Mesothelial cell of epicardium (in vitro differentiated cells): ENCODE measurements around the gene SVEP1. TPM values are rescaled to one million over a fixed set of nuclear protein-coding genes. Genes with fewer than 3 reads are reported as not detected.

Source experiments
- DNase-seq, 2 experiments: peaks; one replicate each; pipeline ENCODE4 v3.0.0; 2021; ENCODE audit warnings: low spot score in 2 of 2; ENCODE audit not compliant: unreplicated experiment in 2 of 2
- H3K27ac Mint-ChIP-seq: 2 replicates; pipeline ENCODE4 v1.8.0; 2021; ENCODE audit warnings: mixed read lengths
- H3K27me3 Mint-ChIP-seq: 2 replicates; pipeline ENCODE4 v1.8.0; 2021; ENCODE audit warnings: low read depth, mixed read lengths
- H3K36me3 Mint-ChIP-seq: 2 replicates; pipeline ENCODE4 v1.8.0; 2021; ENCODE audit warnings: mixed read lengths
- H3K4me1 Mint-ChIP-seq: 2 replicates; pipeline ENCODE4 v1.8.0; 2021; ENCODE audit warnings: mixed read lengths
- H3K4me3 Mint-ChIP-seq: 2 replicates; pipeline ENCODE4 v1.8.0; 2021; ENCODE audit warnings: mild to moderate bottlenecking, moderate library complexity, mixed read lengths
- H3K9me3 Mint-ChIP-seq: 2 replicates; pipeline ENCODE4 v1.8.0; 2021; ENCODE audit warnings: mixed read lengths
- total RNA-seq: library from RNA; stranded (reverse); gene quantifications from 3 replicates; pipeline ENCODE4 v1.2.1, GENCODE V29; 2021
- TF ChIP-seq, protein P1 (sequence below): fragments of 200-600 bp; sonication (generic); IDR thresholded peaks from one replicate; pipeline ENCODE4 v1.5.0; 2021; ENCODE audit warnings: antibody characterized with exemption; ENCODE audit not compliant: unreplicated experiment

SVEP1 gene
- total RNA-seq, 1 donor from 2014 or later, result 47.2 TPM

DNA sequence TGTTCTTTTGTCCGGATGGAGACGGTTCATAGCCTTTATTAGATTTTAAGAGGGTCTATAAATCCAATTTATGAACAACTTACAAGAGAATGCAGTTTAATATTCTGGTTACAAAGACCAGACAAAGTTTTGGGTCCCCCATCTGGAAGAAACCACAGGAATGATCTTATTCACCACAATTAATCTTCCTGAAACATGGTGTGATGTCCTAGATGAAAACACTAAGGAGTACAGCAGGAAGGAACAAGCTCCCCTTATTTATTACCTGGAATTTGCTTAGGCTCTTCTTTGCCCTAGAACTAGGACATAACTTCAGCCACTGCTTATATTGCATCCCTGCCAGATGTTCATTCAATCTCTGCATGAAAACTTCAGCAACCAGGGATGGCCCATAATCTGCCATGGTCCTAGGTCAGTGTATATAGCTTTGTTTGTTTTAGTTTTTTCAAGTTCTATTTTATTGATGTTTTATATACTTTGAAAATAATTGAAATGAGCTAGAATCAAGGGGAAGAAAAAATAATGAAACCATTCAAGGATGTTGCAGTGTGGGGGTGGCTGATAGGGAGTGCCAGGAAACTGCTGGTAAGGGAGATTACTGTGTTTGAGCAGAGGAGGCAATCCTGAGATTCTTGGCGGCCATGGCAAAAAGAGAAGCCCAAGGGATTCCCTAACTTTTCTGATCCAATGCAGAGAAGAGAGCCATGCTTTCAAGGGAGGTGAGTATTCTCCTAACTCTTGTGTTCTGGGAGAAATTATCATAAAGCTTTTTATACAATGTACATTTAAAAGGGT lies 258.7 kb downstream of the SVEP1 start:
- H3K9me3 Mint-ChIP-seq, result no peaks in the 10 kb centered on the region
- DNase-seq, result no peak
- TF ChIP-seq, protein P1, sequence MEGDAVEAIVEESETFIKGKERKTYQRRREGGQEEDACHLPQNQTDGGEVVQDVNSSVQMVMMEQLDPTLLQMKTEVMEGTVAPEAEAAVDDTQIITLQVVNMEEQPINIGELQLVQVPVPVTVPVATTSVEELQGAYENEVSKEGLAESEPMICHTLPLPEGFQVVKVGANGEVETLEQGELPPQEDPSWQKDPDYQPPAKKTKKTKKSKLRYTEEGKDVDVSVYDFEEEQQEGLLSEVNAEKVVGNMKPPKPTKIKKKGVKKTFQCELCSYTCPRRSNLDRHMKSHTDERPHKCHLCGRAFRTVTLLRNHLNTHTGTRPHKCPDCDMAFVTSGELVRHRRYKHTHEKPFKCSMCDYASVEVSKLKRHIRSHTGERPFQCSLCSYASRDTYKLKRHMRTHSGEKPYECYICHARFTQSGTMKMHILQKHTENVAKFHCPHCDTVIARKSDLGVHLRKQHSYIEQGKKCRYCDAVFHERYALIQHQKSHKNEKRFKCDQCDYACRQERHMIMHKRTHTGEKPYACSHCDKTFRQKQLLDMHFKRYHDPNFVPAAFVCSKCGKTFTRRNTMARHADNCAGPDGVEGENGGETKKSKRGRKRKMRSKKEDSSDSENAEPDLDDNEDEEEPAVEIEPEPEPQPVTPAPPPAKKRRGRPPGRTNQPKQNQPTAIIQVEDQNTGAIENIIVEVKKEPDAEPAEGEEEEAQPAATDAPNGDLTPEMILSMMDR, result no peak

DNA sequence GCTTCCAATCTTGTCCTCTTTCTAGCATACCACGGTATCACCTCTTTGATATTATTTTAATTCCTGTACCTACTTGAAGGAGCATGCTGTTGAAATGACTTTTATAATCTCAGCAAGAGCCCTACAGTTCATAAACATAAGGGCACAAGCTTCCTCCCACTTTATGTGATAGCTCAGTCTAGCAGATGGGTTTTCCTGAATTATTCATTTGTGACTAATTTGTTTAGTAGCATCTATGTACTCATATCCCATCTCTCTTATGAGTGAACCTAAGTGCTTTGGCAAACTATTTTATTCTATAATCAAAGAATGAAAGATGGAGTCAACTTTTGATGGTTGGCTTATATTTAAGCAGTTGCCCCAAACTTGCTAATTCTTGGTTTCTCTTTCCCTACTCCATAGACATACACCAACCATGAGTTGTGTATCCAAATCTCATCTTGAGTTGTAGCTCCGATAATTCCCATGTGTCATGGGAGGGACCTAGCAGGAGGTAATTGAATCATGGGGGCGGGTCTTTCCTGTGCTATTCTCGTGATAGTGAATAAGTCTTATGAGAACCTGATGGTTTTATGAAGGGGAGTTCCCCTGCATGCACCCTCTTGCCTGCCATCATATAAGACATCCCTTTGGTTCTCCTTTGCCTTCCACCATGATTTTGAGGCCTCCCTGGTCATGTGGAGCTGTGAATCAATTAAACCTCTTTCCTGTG lies 259.6 kb downstream of the SVEP1 start:
- H3K4me3 Mint-ChIP-seq, result no peak overlapping the region
- no peaks in the 10 kb centered on the region for H3K9me3 Mint-ChIP-seq
- TF ChIP-seq, protein P1, result no peak
- H3K27me3 Mint-ChIP-seq, result no peaks in the 10 kb centered on the region
- H3K27ac Mint-ChIP-seq, result no peak overlapping the region
- H3K36me3 Mint-ChIP-seq, result no peaks in the 10 kb centered on the region
- H3K4me1 Mint-ChIP-seq, result peaks cover 7% of the 10 kb centered on the region
- DNase-seq, result no peak

More for the DNA sequence above, 258.7 kb downstream of the SVEP1 start:
- H3K4me3 Mint-ChIP-seq, result no peak overlapping the region
- peaks cover 7% of the 10 kb centered on the region for H3K4me1 Mint-ChIP-seq
- H3K27me3 Mint-ChIP-seq, result no peaks in the 10 kb centered on the region
- H3K36me3 Mint-ChIP-seq, result no peaks in the 10 kb centered on the region
- H3K27ac Mint-ChIP-seq, result no peak overlapping the region

DNA sequence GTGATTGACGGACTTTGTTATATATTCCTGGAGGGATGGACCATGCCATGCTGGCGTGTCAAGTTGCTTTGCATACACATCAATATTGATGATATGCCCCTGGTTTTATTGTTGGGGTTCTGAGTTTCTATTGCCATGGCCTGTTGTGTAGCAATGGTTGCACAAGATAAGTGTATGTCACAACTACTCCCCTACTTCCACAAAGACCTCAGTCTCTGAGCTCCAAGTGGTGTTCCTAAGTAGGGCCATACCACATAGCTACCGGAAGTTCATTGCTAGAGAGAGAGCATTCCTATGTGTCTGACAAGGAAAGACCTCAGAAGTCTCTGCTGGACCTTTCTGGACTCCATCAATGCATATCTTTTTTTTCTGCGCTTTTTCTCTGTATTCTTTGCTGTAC lies 261.6 kb downstream of the SVEP1 start:
- no peak overlapping the region for H3K4me3 Mint-ChIP-seq
- TF ChIP-seq, protein P1, result no peak
- no peak for DNase-seq
- no peaks in the 10 kb centered on the region for H3K27me3 Mint-ChIP-seq
- H3K9me3 Mint-ChIP-seq, result peaks cover 8% of the 10 kb centered on the region
- no peak overlapping the region for H3K27ac Mint-ChIP-seq
- peaks cover 7% of the 10 kb centered on the region for H3K4me1 Mint-ChIP-seq
- no peaks in the 10 kb centered on the region for H3K36me3 Mint-ChIP-seq

DNA sequence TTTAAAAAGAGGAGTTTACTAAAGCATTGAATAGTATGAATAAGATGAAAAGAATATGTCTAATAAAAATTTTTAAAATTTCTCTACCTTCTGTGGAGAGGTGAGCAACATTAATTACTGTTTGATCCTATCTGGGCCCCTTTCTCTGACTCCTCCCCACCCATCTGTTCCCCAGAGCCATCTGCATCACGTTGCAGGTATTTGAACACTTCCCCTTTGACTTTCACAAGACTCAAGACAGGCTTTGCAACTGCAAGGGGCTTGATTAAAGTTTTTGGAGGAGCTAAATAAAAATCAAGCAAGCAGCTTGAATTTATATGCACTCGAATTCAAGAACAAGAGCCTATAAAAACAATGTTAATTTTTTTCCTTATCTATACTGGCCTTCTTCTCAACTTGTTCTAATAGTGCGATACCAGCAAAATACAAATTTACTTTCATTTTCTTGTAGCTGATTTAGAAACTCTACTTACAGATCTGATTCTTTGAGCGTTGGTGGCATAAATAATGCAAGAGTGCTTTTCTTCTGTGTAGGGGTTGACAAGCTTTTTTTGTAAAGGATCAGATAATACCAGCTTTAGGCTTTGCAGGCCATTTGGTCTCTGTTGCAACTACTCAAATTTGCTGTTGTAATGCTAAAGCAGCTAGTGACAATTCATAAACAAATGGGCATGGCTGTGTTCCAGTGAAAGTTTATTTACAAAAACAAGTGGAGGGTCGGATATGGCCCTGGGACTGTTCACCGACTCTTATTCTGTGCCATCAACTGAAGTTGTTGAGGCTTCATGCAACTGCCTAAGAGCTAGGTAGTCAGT lies 263.1 kb downstream of the SVEP1 start:
- Mint-ChIP-seq H3K27ac (no peak overlapping the region), H3K4me3 (no peak overlapping the region), H3K27me3 (no peaks in the 10 kb centered on the region), H3K36me3 (peaks cover 2% of the 10 kb centered on the region), H3K9me3 (peaks cover 12% of the 10 kb centered on the region), H3K4me1 (peaks cover 7% of the 10 kb centered on the region)
- no peak for DNase-seq
- TF ChIP-seq, protein P1, result no peak

Other genes with a start within 250 kb of the SVEP1 start
- gene TXNDC8, start 241.9 kb downstream of the SVEP1 start, total RNA-seq, result not detected in 3 replicates
- gene MUSK, start 89.0 kb upstream of the SVEP1 start, total RNA-seq, result 0.09 to 0.32 TPM in 2 of 3 replicates, not detected in the other